Measurements from ENCODE around the gene PTP4A2.

PTP4A2 gene

DNA sequence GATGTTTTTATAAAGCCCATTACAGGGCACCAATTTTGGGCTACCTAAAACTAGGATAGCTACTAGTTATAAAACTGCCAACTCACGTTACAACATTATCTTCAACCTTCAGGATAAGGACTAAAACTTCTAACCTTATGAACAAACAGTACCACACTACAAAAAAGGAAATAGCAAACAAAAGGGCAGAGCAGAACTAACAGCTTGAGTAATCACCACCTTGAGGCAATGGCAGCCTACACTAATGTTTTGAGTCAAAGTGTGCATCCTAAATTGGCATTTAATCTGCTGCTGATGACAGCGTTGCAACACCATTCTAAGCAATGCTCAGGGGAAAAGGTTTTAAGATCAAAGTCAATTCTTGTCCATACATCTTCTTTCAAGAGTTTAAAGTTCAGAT is 27.2 kb downstream of the PTP4A2 start:
- peak; percentile 44 for DNase-seq (ENCODE audit: low read depth)
- TF ChIP-seq, protein P1, sequence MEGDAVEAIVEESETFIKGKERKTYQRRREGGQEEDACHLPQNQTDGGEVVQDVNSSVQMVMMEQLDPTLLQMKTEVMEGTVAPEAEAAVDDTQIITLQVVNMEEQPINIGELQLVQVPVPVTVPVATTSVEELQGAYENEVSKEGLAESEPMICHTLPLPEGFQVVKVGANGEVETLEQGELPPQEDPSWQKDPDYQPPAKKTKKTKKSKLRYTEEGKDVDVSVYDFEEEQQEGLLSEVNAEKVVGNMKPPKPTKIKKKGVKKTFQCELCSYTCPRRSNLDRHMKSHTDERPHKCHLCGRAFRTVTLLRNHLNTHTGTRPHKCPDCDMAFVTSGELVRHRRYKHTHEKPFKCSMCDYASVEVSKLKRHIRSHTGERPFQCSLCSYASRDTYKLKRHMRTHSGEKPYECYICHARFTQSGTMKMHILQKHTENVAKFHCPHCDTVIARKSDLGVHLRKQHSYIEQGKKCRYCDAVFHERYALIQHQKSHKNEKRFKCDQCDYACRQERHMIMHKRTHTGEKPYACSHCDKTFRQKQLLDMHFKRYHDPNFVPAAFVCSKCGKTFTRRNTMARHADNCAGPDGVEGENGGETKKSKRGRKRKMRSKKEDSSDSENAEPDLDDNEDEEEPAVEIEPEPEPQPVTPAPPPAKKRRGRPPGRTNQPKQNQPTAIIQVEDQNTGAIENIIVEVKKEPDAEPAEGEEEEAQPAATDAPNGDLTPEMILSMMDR (IDR thresholded peaks at IDR 0.05; ENCODE audit: low read depth, low read length), result no peak
- TF ChIP-seq MYC (IDR thresholded peaks at IDR 0.05; ENCODE audit: low read depth, low read length), result no peak
- TF ChIP-seq, protein P2, sequence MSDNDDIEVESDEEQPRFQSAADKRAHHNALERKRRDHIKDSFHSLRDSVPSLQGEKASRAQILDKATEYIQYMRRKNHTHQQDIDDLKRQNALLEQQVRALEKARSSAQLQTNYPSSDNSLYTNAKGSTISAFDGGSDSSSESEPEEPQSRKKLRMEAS (IDR thresholded peaks at IDR 0.05; ENCODE audit: low read depth, low read length), result no peak
- no peak overlapping the region for H3K4me3 ChIP-seq (ENCODE audit: low read depth, low read length)

DNA sequence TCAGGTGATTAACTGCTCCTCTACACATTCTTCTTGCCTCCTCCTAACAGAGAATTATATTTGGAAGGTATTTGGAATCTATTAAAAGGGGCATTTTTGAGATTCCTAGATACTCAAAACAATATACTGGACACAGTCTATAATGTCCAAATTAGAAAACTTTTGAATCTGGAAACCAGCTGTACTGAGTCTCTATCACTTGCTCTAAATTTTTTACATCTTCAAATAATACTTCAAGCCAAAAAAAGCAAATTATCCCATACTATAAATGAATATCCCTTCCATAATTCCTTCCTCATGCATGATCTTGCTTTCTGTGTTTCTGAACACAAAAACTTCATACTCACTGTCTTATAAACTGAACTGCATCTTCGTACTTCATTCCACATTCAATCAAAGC is 28.5 kb downstream of the PTP4A2 start:
- no peak for DNase-seq (ENCODE audit: low read depth)
- H3K4me3 ChIP-seq (ENCODE audit: low read depth, low read length), result no peak overlapping the region
- TF ChIP-seq, protein P2 (IDR thresholded peaks at IDR 0.05; ENCODE audit: low read depth, low read length), result no peak
- TF ChIP-seq MYC (IDR thresholded peaks at IDR 0.05; ENCODE audit: low read depth, low read length) (no peak), POLR2A (IDR thresholded peaks at IDR 0.05; ENCODE audit: extremely low read depth, insufficient read length) (no peak)
- TF ChIP-seq, protein P1 (IDR thresholded peaks at IDR 0.05; ENCODE audit: low read depth, low read length), result no peak

DNA sequence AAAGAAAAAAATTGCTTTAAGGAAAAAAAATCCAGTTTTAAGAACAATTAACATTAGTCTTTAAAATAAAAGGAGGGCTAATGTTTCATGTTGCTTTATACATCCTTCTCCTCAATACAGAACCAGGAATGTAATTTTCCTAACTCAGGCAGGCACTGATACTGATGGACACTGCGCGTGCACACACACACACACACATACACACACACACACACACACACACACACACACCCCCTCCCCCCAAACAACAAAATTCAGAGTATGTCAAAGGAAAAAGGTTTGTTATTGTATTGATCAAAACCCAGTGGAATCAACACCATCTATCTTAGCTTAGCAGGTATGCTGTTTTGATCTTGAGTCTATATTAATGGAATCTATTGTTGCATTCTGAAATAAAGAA is 31.6 kb downstream of the PTP4A2 start:
- H3K4me3 ChIP-seq (ENCODE audit: low read depth, low read length), result no peak overlapping the region
- TF ChIP-seq, protein P2 (IDR thresholded peaks at IDR 0.05; ENCODE audit: low read depth, low read length), result no peak
- TF ChIP-seq MYC (IDR thresholded peaks at IDR 0.05; ENCODE audit: low read depth, low read length), result no peak
- TF ChIP-seq, protein P1 (IDR thresholded peaks at IDR 0.05; ENCODE audit: low read depth, low read length), result no peak
- no peak for TF ChIP-seq POLR2A (IDR thresholded peaks at IDR 0.05; ENCODE audit: extremely low read depth, insufficient read length)
- DNase-seq (ENCODE audit: low read depth), result no peak

DNA sequence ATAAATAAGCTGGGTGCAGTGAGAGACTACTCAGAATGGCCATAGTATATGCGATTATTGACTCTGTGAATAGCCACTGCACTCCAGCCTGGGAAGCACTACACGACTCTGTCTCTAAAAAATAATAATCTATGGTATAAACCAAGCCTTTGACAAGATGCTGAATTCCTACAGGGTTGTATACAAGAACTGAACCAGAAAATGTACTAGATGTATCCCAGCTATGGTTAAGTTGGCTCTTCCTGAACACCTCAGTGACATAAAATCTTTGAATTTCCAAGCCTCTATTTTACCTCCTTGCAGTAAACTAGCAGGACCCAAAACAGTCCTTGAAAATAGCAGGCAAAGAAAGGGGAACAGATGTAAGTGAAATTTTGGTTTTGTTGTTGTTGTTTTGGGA is 32.5 kb downstream of the PTP4A2 start:
- DNase-seq (ENCODE audit: low read depth), result no peak
- no peak overlapping the region for H3K4me3 ChIP-seq (ENCODE audit: low read depth, low read length)
- TF ChIP-seq POLR2A (IDR thresholded peaks at IDR 0.05; ENCODE audit: extremely low read depth, insufficient read length) (no peak), MYC (IDR thresholded peaks at IDR 0.05; ENCODE audit: low read depth, low read length) (no peak)
- TF ChIP-seq, protein P1 (IDR thresholded peaks at IDR 0.05; ENCODE audit: low read depth, low read length), result no peak
- TF ChIP-seq, protein P2 (IDR thresholded peaks at IDR 0.05; ENCODE audit: low read depth, low read length), result no peak

DNA sequence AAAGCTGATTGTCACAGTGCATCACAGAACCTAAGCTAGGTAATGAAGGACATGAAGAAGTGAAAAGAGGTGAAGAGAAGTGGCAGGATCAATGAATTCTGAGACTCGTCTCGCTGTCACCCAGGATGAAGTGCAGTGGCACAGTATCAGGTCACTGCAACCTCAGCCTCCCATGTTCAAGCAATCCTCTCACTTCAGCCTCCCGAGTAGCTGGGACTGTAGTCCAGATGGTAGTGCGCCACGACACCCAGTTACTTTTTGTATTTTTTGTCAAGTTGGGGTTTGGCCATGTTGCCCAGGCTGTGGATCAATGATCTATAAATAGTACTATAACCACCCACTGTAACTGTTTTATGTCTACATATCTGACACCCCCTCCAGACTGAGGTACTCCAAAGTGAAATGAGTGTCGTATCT is 33.1 kb downstream of the PTP4A2 start:
- H3K4me3 ChIP-seq (ENCODE audit: low read depth, low read length), result no peak overlapping the region
- no peak for DNase-seq (ENCODE audit: low read depth)
- TF ChIP-seq POLR2A (IDR thresholded peaks at IDR 0.05; ENCODE audit: extremely low read depth, insufficient read length), result no peak
- no peak for TF ChIP-seq MYC (IDR thresholded peaks at IDR 0.05; ENCODE audit: low read depth, low read length)

DNA sequence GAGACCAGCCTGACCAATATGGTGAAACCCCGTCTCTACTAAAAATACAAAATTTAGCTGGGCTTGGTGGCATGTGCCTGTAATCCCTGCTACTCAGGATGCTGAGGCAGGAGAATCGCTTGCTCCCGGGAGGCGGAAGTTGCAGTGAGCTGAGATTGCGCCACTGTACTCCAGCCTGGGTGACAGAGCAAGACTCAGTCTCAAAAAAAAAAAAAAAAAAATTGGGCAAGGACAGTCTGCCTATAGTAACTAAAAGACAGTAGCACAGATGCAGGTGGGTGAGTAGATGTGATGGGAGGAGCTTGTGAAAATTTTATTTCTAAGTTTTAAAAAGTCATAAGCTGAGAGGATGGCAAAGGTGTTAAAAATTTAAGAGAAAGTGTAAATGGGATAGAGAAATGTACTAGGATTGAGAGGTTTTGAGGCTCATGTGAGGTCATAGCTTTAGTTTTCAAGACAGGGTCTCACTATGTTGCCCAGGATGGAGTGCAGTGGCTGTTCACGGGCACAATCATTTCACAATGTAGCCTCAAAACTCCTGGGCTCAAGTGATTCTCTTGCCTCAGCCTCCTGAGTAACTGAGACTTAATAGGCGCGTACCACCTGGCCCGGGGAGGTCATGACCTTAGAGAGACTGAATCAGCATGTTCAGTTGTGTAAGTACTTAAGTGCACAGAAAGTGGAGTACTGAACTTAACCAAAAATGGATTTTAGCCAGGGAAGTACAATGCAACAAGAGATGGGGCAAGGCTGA is 33.7 kb downstream of the PTP4A2 start:
- peak; percentile 54 for DNase-seq (ENCODE audit: low read depth)
- H3K4me3 ChIP-seq (ENCODE audit: low read depth, low read length), result no peak overlapping the region
- TF ChIP-seq MYC (IDR thresholded peaks at IDR 0.05; ENCODE audit: low read depth, low read length), result no peak
- TF ChIP-seq, protein P2 (IDR thresholded peaks at IDR 0.05; ENCODE audit: low read depth, low read length), result no peak
